GM12891 (cell line): ENCODE measurements around the gene DPM2.

Experiments
- POLR2A ChIP-seq: IDR thresholded peaks from 2 replicates; pipeline ENCODE4 v1.6.1; 2011; ENCODE audit warnings: low read depth, low read length, control low read depth
- POLR2AphosphoS5 ChIP-seq: IDR thresholded peaks from 2 replicates; pipeline ENCODE4 v1.6.1; 2011; ENCODE audit warnings: low read depth, low read length, control low read depth
- POU2F2 ChIP-seq: IDR thresholded peaks from 2 replicates; pipeline ENCODE4 v1.6.1; 2011; ENCODE audit warnings: low read depth, mild to moderate bottlenecking, control low read depth, low read length, moderate library complexity
- SPI1 ChIP-seq: IDR thresholded peaks from 2 replicates; pipeline ENCODE4 v1.6.1; 2011; ENCODE audit warnings: low read depth, low read length, control low read depth
- TAF1 ChIP-seq: IDR thresholded peaks from 2 replicates; pipeline ENCODE4 v1.6.1; 2011; ENCODE audit warnings: low read depth, low read length, control low read depth

- TF ChIP-seq TAF1 = no peak
- no peak for TF ChIP-seq POLR2A
- no peak for TF ChIP-seq POLR2AphosphoS5
- no peak for TF ChIP-seq SPI1
- no peak for TF ChIP-seq POU2F2
These were observed 8.3 kb upstream of the DPM2 start for GRCh38 chr9:127945942-127946341.
